Upper lobe of left lung (tissue), 6 donors: Measurements from ENCODE around the gene TIGD3. TPM values are rescaled to one million over a fixed set of nuclear protein-coding genes. Genes with fewer than 3 reads are reported as not detected.

Experiments
- ATAC-seq, 2 donors: fragments of 200-7000 bp; cut with Tn5 transposase; one replicate each; pipeline ENCODE4 v1.9.1; 2022; ENCODE audit warnings: mild to moderate bottlenecking in 2 of 2, moderate library complexity in 2 of 2; ENCODE audit not compliant: low FRiP score in 2 of 2
- DNase-seq, 2 donors: peaks; one replicate each; pipeline ENCODE4 v3.0.0-alpha.2; 2019 to 2020
- H3K27ac ChIP-seq, 4 donors: fragments of 200-600 bp; sonication (generic); one replicate each; pipeline ENCODE4 v1.5.1; 2016 to 2019
- H3K27me3 ChIP-seq, 4 donors: fragments of 200-600 bp; sonication (generic); one replicate each; pipeline ENCODE4 v1.5.1; 2017 to 2019
- H3K36me3 ChIP-seq, 4 donors: fragments of 200-600 bp; sonication (generic); one replicate each; pipeline ENCODE4 v1.5.1; 2016 to 2019
- H3K4me1 ChIP-seq, 4 donors: fragments of 200-600 bp; sonication (generic); one replicate each; pipeline ENCODE4 v1.5.1; 2018 to 2019
- H3K4me3 ChIP-seq, 4 donors: fragments of 200-600 bp; sonication (generic); one replicate each; pipeline ENCODE4 v1.5.1; 2017 to 2019; ENCODE audit warnings: mild to moderate bottlenecking in 2 of 4, moderate library complexity in 1 of 4
- H3K9me3 ChIP-seq, 4 donors: fragments of 200-600 bp; sonication (generic); one replicate each; pipeline ENCODE4 v1.5.1; 2018 to 2019
- EP300 ChIP-seq, 4 donors: sonication (generic); formaldehyde crosslinking; IDR thresholded peaks; one replicate each; pipeline ENCODE4 v1.5.1; 2017; ENCODE audit warnings: antibody characterized with exemption in 4 of 4, control low read depth in 2 of 4
- POLR2A ChIP-seq, 4 donors: fragments of 450-650 bp; IDR thresholded peaks; one replicate each; pipeline ENCODE4 v1.5.1; 2016 to 2017; ENCODE audit warnings: antibody characterized with exemption in 4 of 4, mild to moderate bottlenecking in 2 of 4
- POLR2AphosphoS5 ChIP-seq, 2 donors: sonication (generic); formaldehyde crosslinking; IDR thresholded peaks; one replicate each; pipeline ENCODE4 v1.5.1; 2017; ENCODE audit warnings: antibody characterized with exemption in 2 of 2
- WGBS, 2 donors: methylation state at CpG; one replicate each; pipeline ENCODE4 v1.1.5; 2017 to 2018; 5-methylcytosine and 5-hydroxymethylcytosine counted together
- total RNA-seq, 6 donors: library from RNA; depleted of rRNA in 4 of 6; stranded (reverse); fragments of >200 nt in 4 of 6; gene quantifications; one replicate each; pipeline versions ENCODE4 v1.1.0 to v1.2.1, GENCODE V29; 2016 to 2021
- TF ChIP-seq, protein P1 (sequence below), 6 experiments: fragments of 450-650 bp in 4 of 6; fragments of 200-600 bp in 2 of 6; sonication (generic) in 2 of 6; IDR thresholded peaks; one replicate each; pipeline ENCODE4 v1.5.1; 2016 to 2019; ENCODE audit warnings: antibody characterized with exemption in 6 of 6
- donor health status: DM: no; HTN: no; CAD: no; lungs with moderate emphysema.
- donor health status: DM: no; HTN: yes; CAD: no; lungs with severe emphysema.

Gene TIGD3
- total RNA-seq, 6 donors from 2014 or later, result 0.15 to 0.51 (median 0.35) TPM; not detected in 2

DNA sequence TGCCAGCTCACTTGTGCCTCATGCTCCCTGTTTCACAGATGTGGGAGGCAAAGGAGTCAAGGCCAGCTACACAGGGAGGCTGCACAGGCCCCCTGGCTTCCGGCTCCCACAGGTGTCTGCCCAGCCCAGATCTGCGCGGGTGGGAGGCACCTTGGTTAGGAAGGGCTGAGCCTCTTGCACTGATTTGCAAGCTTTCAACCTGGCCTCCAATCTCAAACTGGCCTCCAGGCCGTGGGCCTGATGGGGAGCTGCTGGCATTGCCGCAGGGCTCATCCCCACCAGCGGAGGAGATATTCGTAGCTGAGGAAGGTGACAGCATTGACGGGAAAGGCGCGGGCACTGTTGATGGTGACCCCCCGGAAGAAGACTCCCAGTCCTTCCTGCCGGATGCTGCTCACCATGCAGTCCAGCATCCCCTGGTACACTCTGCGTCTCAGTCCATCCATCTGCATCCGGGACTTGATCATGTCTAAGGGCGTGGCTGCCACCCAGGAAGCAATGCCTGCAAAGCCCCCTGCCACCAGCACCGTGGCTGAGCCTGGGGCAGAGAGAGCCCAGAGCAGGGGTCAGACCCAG lies 21.7 kb downstream of the TIGD3 start:
- 88 to 92% methylated on average over 15 to 16 of the region's 16 CpGs for WGBS, 2 donors

DNA sequence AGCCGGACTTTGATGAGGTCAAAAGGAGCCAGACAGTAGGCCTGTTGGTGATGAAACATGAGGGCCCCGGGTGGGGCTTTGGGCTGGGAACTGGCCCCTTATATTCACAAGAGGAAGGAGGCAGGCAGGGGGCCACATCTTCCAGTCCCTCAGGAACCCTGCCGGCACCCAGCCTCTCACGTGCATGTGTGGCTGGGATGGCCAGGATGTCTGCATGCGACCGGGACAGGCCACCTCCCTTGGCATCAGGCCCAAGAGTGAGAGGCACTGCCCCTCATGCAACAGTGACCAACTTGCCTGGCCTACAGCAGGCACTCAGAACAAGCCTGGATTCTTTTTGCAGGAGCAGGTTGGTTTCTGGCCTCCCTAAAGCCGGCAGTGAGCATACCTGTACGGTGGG lies 22.5 kb downstream of the TIGD3 start:
- TF ChIP-seq EP300 (IDR thresholded peaks at IDR 0.05) (peak in 1 of 4 donors; percentile 24), POLR2A (IDR thresholded peaks at IDR 0.05) (no peak)
- TF ChIP-seq, protein P1, sequence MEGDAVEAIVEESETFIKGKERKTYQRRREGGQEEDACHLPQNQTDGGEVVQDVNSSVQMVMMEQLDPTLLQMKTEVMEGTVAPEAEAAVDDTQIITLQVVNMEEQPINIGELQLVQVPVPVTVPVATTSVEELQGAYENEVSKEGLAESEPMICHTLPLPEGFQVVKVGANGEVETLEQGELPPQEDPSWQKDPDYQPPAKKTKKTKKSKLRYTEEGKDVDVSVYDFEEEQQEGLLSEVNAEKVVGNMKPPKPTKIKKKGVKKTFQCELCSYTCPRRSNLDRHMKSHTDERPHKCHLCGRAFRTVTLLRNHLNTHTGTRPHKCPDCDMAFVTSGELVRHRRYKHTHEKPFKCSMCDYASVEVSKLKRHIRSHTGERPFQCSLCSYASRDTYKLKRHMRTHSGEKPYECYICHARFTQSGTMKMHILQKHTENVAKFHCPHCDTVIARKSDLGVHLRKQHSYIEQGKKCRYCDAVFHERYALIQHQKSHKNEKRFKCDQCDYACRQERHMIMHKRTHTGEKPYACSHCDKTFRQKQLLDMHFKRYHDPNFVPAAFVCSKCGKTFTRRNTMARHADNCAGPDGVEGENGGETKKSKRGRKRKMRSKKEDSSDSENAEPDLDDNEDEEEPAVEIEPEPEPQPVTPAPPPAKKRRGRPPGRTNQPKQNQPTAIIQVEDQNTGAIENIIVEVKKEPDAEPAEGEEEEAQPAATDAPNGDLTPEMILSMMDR (IDR thresholded peaks at IDR 0.05), result no peak
- peak in 1 of 2 donors; percentile 41 for DNase-seq
- Histone ChIP-seq H3K27me3 (no peaks in the 10 kb centered on the region), H3K36me3 (no peaks in the 10 kb centered on the region), H3K9me3 (no peaks in the 10 kb centered on the region), H3K4me1 (peaks cover 14 to 47% (median 19%) of the 10 kb centered on the region in 4 donors), H3K4me3 (no peak overlapping the region), H3K27ac (peak overlapping the region in 1 of 4 donors; percentile 53)
- no peak for ATAC-seq
- 69 to 72% methylated on average over 3 to 8 of the region's 8 CpGs for WGBS, 2 donors

More for the DNA sequence above, 21.7 kb downstream of the TIGD3 start:
- ATAC-seq, result no peak
- Histone ChIP-seq H3K4me3 (no peak overlapping the region), H3K9me3 (no peaks in the 10 kb centered on the region), H3K27ac (peak overlapping the region in 1 of 4 donors; percentile 53), H3K4me1 (peaks cover 6 to 44% (median 16%) of the 10 kb centered on the region in 4 donors), H3K36me3 (no peaks in the 10 kb centered on the region), H3K27me3 (no peaks in the 10 kb centered on the region)
- DNase-seq, result no peak
- TF ChIP-seq POLR2AphosphoS5 (IDR thresholded peaks at IDR 0.05) (no peak), POLR2A (IDR thresholded peaks at IDR 0.05) (no peak), EP300 (IDR thresholded peaks at IDR 0.05) (no peak)
- TF ChIP-seq, protein P1 (IDR thresholded peaks at IDR 0.05), result no peak

DNA sequence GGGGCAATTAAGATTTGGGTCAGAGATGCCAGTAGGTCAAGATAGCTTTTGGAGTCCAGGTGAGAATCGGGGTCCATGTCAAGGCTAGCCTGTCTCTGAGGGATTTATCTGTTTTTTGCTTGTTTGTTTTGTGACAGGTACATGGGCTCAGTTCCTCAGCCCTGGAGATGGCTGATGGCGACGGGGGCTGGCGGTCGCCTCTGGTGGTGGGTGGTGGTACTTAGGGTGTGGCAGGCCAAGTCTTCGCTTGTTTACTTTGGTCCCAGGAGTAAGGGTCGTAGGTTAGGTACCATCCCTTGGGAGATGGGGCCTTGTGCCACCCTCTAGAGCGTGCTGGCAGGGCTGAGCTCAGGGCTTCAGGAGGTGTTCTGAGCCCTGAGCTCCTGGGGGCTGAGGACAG lies 23.2 kb downstream of the TIGD3 start:
- Histone ChIP-seq H3K4me3 (no peak overlapping the region), H3K4me1 (peaks cover 21 to 53% (median 23%) of the 10 kb centered on the region in 4 donors), H3K27ac (peak overlapping the region in 1 of 4 donors; percentile 26), H3K36me3 (no peaks in the 10 kb centered on the region), H3K27me3 (no peaks in the 10 kb centered on the region), H3K9me3 (no peaks in the 10 kb centered on the region)
- 91 to 95% methylated on average over 6 to 8 of the region's 8 CpGs for WGBS, 2 donors
- peak in 1 of 2 donors; percentile 68 for DNase-seq
- no peak for TF ChIP-seq POLR2A (IDR thresholded peaks at IDR 0.05)
- no peak for TF ChIP-seq EP300 (IDR thresholded peaks at IDR 0.05)
- TF ChIP-seq, protein P1 (IDR thresholded peaks at IDR 0.05), result no peak
- no peak for TF ChIP-seq POLR2AphosphoS5 (IDR thresholded peaks at IDR 0.05)
- no peak for ATAC-seq

DNA sequence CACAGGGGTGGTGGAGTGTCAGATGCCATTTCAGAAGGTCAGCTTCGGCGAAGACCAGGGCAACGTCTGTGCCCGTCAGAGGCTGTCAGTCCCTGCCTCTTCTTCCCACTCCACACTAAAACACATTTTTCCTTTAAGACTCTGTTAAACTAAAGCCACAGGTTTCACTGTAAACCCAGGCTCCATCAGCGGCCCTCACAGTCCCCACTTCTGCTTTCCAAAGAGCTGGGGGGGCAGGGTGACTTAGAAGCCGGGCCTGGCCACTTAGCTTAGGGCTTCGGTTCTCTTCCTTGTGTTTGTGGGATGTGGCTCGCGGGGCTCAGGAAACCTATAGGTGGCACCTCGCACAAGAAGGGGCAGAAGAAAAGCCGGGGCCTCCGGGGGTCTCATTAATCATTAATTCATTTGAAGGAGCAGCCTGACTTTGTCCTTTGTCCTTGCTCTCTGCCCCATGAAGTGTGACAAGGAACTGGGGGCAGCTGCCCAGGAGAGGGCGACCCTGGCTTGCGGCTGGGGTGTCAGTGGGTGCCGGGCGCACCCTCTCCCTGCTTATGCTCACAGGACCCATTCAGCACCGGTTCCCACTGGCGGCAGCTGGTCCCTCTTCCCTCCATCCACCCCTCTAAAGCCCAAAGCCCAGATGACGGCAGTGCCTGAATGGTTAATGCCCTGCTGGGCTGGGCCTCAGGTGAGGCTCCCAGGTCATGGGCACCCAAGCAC lies 23.8 kb downstream of the TIGD3 start:
- DNase-seq (peak; percentile 53 to 55), ATAC-seq (no peak)
- Histone ChIP-seq H3K9me3 (no peaks in the 10 kb centered on the region), H3K27ac (peak overlapping the region in 1 of 4 donors; percentile 49), H3K4me3 (no peak overlapping the region), H3K4me1 (peaks cover 27 to 59% (median 29%) of the 10 kb centered on the region in 4 donors), H3K36me3 (no peaks in the 10 kb centered on the region), H3K27me3 (no peaks in the 10 kb centered on the region)
- TF ChIP-seq, protein P1 (IDR thresholded peaks at IDR 0.05), result no peak
- no peak for TF ChIP-seq POLR2A (IDR thresholded peaks at IDR 0.05)
- no peak for TF ChIP-seq EP300 (IDR thresholded peaks at IDR 0.05)
- TF ChIP-seq POLR2AphosphoS5 (IDR thresholded peaks at IDR 0.05), result no peak
- 68 to 69% methylated on average over 12 to 19 of the region's 19 CpGs for WGBS, 2 donors
